DOHH2 (cell line): ENCODE measurements around the gene KIF26A.

Experiments used
- CTCF ChIP-seq: fragments of 200-600 bp; sonication (generic); IDR thresholded peaks from one replicate; pipeline ENCODE4 v1.5.1; 2014; ENCODE audit warnings: antibody characterized with exemption, mild to moderate bottlenecking, low read depth, low read length; ENCODE audit not compliant: poor library complexity, severe bottlenecking
- EZH2phosphoT487 ChIP-seq: fragments of 200-600 bp; sonication (generic); IDR thresholded peaks from 2 replicates; pipeline ENCODE4 v1.6.1; 2017; ENCODE audit warnings: borderline replicate concordance, mild to moderate bottlenecking, antibody characterized with exemption, low read length, moderate library complexity, mixed read lengths

- TF ChIP-seq CTCF = no peak
- no peak for TF ChIP-seq EZH2phosphoT487
Measured at GRCh38 chr14:104134061-104134965, 4.1 kb upstream of the KIF26A start.
